ENCODE data around the gene PPM1K.

Gene PPM1K

GRCh38 chr4:88275516-88275915 is 8.8 kb downstream of the PPM1K start:
- Histone ChIP-seq H3K36me3 (ENCODE audit: insufficient read depth, low read length) (no peaks in the 10 kb centered on the region), H3K27me3 (ENCODE audit: control insufficient read depth in 1 of 2, insufficient read depth in 2 of 2, low read length in 2 of 2) (no peaks in the 10 kb centered on the region), H3K4me3 (ENCODE audit: low read depth in 1 of 2, low read length in 2 of 2) (no peak overlapping the region), H3K9ac (ENCODE audit: low read length) (no peak overlapping the region), H3K27ac (ENCODE audit: low read depth, low read length) (no peak overlapping the region), H3K9me3 (ENCODE audit: low read length) (no peaks in the 10 kb centered on the region), H3K4me1 (ENCODE audit: insufficient read depth, low read length) (no peaks in the 10 kb centered on the region)

GRCh38 chr4:88268913-88269312 is 15.4 kb downstream of the PPM1K start:
- no peak overlapping the region for H3K27ac ChIP-seq (ENCODE audit: low read depth, low read length)
- H3K4me1 ChIP-seq (ENCODE audit: insufficient read depth, low read length), result no peaks in the 10 kb centered on the region
- no peaks in the 10 kb centered on the region for H3K9me3 ChIP-seq (ENCODE audit: low read length)
- peaks cover 25% of the 10 kb centered on the region for H3K36me3 ChIP-seq (ENCODE audit: insufficient read depth, low read length)
- no peak overlapping the region for H3K4me3 ChIP-seq (ENCODE audit: low read depth in 1 of 2, low read length in 2 of 2)
- H3K27me3 ChIP-seq (ENCODE audit: control insufficient read depth in 1 of 2, insufficient read depth in 2 of 2, low read length in 2 of 2), result no peaks in the 10 kb centered on the region
- no peak overlapping the region for H3K9ac ChIP-seq (ENCODE audit: low read length)

- Histone ChIP-seq H3K9ac (ENCODE audit: low read length) (no peak overlapping the region), H3K27me3 (ENCODE audit: control insufficient read depth in 1 of 2, insufficient read depth in 2 of 2, low read length in 2 of 2) (no peaks in the 10 kb centered on the region), H3K36me3 (ENCODE audit: insufficient read depth, low read length) (peaks cover 29% of the 10 kb centered on the region), H3K27ac (ENCODE audit: low read depth, low read length) (no peak overlapping the region), H3K9me3 (ENCODE audit: low read length) (no peaks in the 10 kb centered on the region), H3K4me3 (ENCODE audit: low read depth in 1 of 2, low read length in 2 of 2) (no peak overlapping the region), H3K4me1 (ENCODE audit: insufficient read depth, low read length) (no peaks in the 10 kb centered on the region)
These were observed 20.0 kb downstream of the PPM1K start for GRCh38 chr4:88264336-88264735.

GRCh38 chr4:88257726-88258125 is 26.6 kb downstream of the PPM1K start:
- Histone ChIP-seq H3K27ac (ENCODE audit: low read depth, low read length) (no peak overlapping the region), H3K36me3 (ENCODE audit: insufficient read depth, low read length) (peaks cover 4% of the 10 kb centered on the region), H3K4me1 (ENCODE audit: insufficient read depth, low read length) (no peaks in the 10 kb centered on the region), H3K9ac (ENCODE audit: low read length) (no peak overlapping the region), H3K9me3 (ENCODE audit: low read length) (no peaks in the 10 kb centered on the region), H3K4me3 (ENCODE audit: low read depth in 1 of 2, low read length in 2 of 2) (no peak overlapping the region), H3K27me3 (ENCODE audit: control insufficient read depth in 1 of 2, insufficient read depth in 2 of 2, low read length in 2 of 2) (no peaks in the 10 kb centered on the region)

DNA sequence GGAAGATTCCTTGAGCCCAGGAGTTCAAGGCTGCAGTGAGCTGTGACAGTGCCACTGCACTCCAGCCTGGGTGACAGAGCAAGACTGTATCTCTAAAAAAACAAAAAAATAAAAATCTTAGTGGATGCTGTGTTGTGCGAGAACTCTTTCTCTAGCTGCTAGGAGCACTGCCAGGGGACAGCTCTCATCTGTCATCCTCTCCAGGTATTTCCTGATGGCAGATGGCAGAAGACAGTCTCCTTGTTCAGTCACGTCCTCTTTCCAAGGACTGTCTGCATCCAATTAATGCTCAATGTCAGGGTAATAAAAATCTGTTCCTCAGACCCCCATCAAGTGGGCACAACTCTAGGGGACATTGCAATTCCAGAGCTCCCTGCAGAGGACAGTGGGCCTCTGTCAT is 29.2 kb downstream of the PPM1K start:
- Histone ChIP-seq H3K27me3 (ENCODE audit: control insufficient read depth in 1 of 2, insufficient read depth in 2 of 2, low read length in 2 of 2) (no peaks in the 10 kb centered on the region), H3K4me3 (ENCODE audit: low read depth in 1 of 2, low read length in 2 of 2) (no peak overlapping the region), H3K4me1 (ENCODE audit: insufficient read depth, low read length) (no peaks in the 10 kb centered on the region), H3K9me3 (ENCODE audit: low read length) (no peaks in the 10 kb centered on the region), H3K36me3 (ENCODE audit: insufficient read depth, low read length) (no peaks in the 10 kb centered on the region), H3K9ac (ENCODE audit: low read length) (no peak overlapping the region), H3K27ac (ENCODE audit: low read depth, low read length) (no peak overlapping the region)

GRCh38 chr4:88251924-88252323 is 32.4 kb downstream of the PPM1K start:
- no peak overlapping the region for H3K4me3 ChIP-seq (ENCODE audit: low read depth in 1 of 2, low read length in 2 of 2)
- no peaks in the 10 kb centered on the region for H3K27me3 ChIP-seq (ENCODE audit: control insufficient read depth in 1 of 2, insufficient read depth in 2 of 2, low read length in 2 of 2)
- H3K4me1 ChIP-seq (ENCODE audit: insufficient read depth, low read length), result no peaks in the 10 kb centered on the region
- H3K36me3 ChIP-seq (ENCODE audit: insufficient read depth, low read length), result no peaks in the 10 kb centered on the region
- H3K9me3 ChIP-seq (ENCODE audit: low read length), result no peaks in the 10 kb centered on the region
- H3K9ac ChIP-seq (ENCODE audit: low read length), result no peak overlapping the region
- H3K27ac ChIP-seq (ENCODE audit: low read depth, low read length), result no peak overlapping the region

DNA sequence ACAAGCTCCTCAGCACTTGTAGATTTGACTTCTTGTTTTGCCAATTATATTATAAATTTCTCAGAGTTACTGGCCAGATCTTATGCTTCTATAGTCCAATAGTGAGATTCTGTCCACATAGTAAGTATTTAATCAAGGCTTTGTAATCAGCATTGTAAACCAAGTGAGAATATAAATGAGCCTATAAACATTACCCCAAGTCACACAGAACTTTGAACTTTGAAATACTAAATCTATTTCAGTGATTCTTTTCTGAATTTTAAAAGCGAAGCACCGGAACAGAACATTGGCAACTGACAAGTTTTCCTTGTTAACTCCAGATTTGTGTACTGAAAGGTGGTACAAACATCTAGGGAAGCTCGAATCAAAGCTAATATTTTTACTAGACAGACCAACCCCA is 37.2 kb downstream of the PPM1K start:
- Histone ChIP-seq H3K4me3 (ENCODE audit: low read depth in 1 of 2, low read length in 2 of 2) (no peak overlapping the region), H3K27me3 (ENCODE audit: control insufficient read depth in 1 of 2, insufficient read depth in 2 of 2, low read length in 2 of 2) (no peaks in the 10 kb centered on the region), H3K36me3 (ENCODE audit: insufficient read depth, low read length) (no peaks in the 10 kb centered on the region), H3K9me3 (ENCODE audit: low read length) (no peaks in the 10 kb centered on the region), H3K9ac (ENCODE audit: low read length) (no peak overlapping the region), H3K4me1 (ENCODE audit: insufficient read depth, low read length) (no peaks in the 10 kb centered on the region), H3K27ac (ENCODE audit: low read depth, low read length) (no peak overlapping the region)

GRCh38 chr4:88246600-88246999 is 37.8 kb downstream of the PPM1K start:
- Histone ChIP-seq H3K27me3 (ENCODE audit: control insufficient read depth in 1 of 2, insufficient read depth in 2 of 2, low read length in 2 of 2) (no peaks in the 10 kb centered on the region), H3K9ac (ENCODE audit: low read length) (no peak overlapping the region), H3K36me3 (ENCODE audit: insufficient read depth, low read length) (no peaks in the 10 kb centered on the region), H3K9me3 (ENCODE audit: low read length) (no peaks in the 10 kb centered on the region), H3K4me3 (ENCODE audit: low read depth in 1 of 2, low read length in 2 of 2) (no peak overlapping the region), H3K27ac (ENCODE audit: low read depth, low read length) (no peak overlapping the region), H3K4me1 (ENCODE audit: insufficient read depth, low read length) (no peaks in the 10 kb centered on the region)

DNA sequence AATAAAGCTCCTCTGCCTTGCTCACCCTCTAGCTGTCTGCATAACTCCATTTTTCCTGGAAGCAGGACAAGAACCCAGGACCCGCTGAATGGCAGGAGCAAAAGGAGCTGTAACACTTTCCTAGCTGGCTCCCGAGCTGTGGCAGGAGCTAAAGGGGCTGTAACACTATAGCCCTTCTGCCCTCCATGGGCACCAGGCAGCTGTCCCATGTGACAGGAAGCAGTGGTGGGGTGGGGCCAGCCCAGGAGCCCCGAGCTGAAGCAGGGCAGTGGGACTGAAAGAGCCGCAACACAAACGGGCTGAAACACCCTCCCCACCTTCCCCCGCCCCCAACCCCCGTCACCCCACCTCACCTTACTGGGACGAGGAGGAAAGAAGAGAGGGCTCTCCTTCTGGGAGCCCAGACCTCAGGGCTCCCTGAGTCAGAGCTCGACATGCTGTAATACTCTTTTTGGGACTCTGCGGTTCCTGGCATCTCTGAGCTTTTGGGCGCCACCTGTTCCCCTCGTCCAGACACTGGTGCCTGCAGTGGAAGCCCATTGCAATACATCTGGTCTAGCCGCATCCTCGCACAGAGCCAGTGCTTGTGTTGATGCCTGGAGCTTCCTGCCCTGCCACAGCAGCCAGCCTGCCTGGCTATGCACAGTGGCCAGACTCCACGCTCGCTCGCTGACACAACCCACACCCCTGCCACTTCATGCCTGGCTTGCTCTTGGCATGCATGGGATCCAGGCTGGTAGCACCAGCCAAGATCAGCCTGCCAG is 39.4 kb downstream of the PPM1K start:
- Histone ChIP-seq H3K36me3 (ENCODE audit: insufficient read depth, low read length) (no peaks in the 10 kb centered on the region), H3K9me3 (ENCODE audit: low read length) (no peaks in the 10 kb centered on the region), H3K27ac (ENCODE audit: low read depth, low read length) (no peak overlapping the region), H3K4me3 (ENCODE audit: low read depth in 1 of 2, low read length in 2 of 2) (no peak overlapping the region), H3K9ac (ENCODE audit: low read length) (no peak overlapping the region), H3K27me3 (ENCODE audit: control insufficient read depth in 1 of 2, insufficient read depth in 2 of 2, low read length in 2 of 2) (no peaks in the 10 kb centered on the region), H3K4me1 (ENCODE audit: insufficient read depth, low read length) (no peaks in the 10 kb centered on the region)

GRCh38 chr4:88244056-88244455 is 40.3 kb downstream of the PPM1K start:
- Histone ChIP-seq H3K9ac (ENCODE audit: low read length) (no peak overlapping the region), H3K4me1 (ENCODE audit: insufficient read depth, low read length) (no peaks in the 10 kb centered on the region), H3K27me3 (ENCODE audit: control insufficient read depth in 1 of 2, insufficient read depth in 2 of 2, low read length in 2 of 2) (no peaks in the 10 kb centered on the region), H3K9me3 (ENCODE audit: low read length) (no peaks in the 10 kb centered on the region), H3K27ac (ENCODE audit: low read depth, low read length) (no peak overlapping the region), H3K4me3 (ENCODE audit: low read depth in 1 of 2, low read length in 2 of 2) (no peak overlapping the region), H3K36me3 (ENCODE audit: insufficient read depth, low read length) (no peaks in the 10 kb centered on the region)

GRCh38 chr4:88242144-88242543 is 42.2 kb downstream of the PPM1K start:
- Histone ChIP-seq H3K9me3 (ENCODE audit: low read length) (no peaks in the 10 kb centered on the region), H3K27ac (ENCODE audit: low read depth, low read length) (no peak overlapping the region)

GRCh38 chr4:88240297-88240714 is 44.1 kb downstream of the PPM1K start:
- H3K9ac ChIP-seq (ENCODE audit: low read length), result no peak overlapping the region
- no peaks in the 10 kb centered on the region for H3K36me3 ChIP-seq (ENCODE audit: insufficient read depth, low read length)
- no peaks in the 10 kb centered on the region for H3K4me1 ChIP-seq (ENCODE audit: insufficient read depth, low read length)
- H3K27ac ChIP-seq (ENCODE audit: low read depth, low read length), result no peak overlapping the region
- no peaks in the 10 kb centered on the region for H3K9me3 ChIP-seq (ENCODE audit: low read length)
- H3K27me3 ChIP-seq (ENCODE audit: control insufficient read depth in 1 of 2, insufficient read depth in 2 of 2, low read length in 2 of 2), result no peaks in the 10 kb centered on the region
- H3K4me3 ChIP-seq (ENCODE audit: low read depth in 1 of 2, low read length in 2 of 2), result no peak overlapping the region

More at GRCh38 chr4:88242144-88242543, 42.2 kb downstream of the PPM1K start:
- H3K4me3 ChIP-seq (ENCODE audit: low read depth in 1 of 2, low read length in 2 of 2), result no peak overlapping the region
- no peaks in the 10 kb centered on the region for H3K4me1 ChIP-seq (ENCODE audit: insufficient read depth, low read length)
- no peaks in the 10 kb centered on the region for H3K27me3 ChIP-seq (ENCODE audit: control insufficient read depth in 1 of 2, insufficient read depth in 2 of 2, low read length in 2 of 2)
- H3K36me3 ChIP-seq (ENCODE audit: insufficient read depth, low read length), result no peaks in the 10 kb centered on the region
- no peak overlapping the region for H3K9ac ChIP-seq (ENCODE audit: low read length)

All from muscle layer of colon (tissue), 2 donors.